Measurements from ENCODE around the gene NUDT1.

NUDT1 gene

GRCh38 chr7:2269991-2270460 lies 28.0 kb downstream of the NUDT1 start:
- no peak for DNase-seq (ENCODE audit: low spot score)

DNA sequence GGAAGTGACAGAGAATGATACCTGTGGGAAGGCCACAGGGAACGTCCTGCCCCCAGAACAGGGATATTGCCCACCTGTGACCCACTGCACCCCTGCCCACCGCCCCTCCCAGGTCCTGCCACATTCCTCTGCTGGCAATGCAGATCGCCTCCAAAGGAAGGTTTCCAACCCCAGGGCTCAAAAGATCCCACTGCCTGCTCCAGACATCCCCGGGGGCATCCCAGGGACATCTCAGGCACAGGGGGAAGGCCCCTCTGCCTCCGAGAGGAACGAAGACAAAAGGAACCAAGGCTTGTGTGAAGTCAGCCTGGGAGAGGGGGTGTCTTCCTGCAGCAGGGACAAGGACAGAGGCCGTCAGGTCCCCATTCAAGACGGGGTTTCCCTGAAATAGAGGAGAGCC lies 28.5 kb downstream of the NUDT1 start:
- no peak for DNase-seq (ENCODE audit: low spot score)

- DNase-seq (ENCODE audit: low spot score): peak; percentile 12
Measured at GRCh38 chr7:2271273-2272026, 29.4 kb downstream of the NUDT1 start.

GRCh38 chr7:2272031-2272430 lies 30.0 kb downstream of the NUDT1 start:
- DNase-seq (ENCODE audit: low spot score): peak; percentile 5

DNA sequence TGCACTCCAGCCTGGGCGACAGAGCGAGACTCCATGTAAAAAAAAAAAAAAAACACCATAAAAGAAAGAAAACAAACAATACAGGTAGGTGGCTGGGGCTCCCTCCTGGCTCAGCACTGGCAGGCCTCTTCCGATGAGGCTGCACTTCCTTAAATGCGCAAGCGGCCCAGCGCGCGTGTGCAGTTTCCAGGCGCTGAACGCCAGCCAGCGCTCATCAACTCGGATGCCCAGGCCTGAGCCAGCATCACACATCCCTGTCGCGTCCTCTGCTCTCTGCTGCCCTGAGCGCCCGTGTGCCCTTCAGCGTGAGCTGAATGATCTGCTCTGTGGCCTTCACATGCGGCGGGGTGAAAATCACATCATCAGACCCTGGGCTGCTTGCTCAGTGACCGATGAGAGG lies 31.8 kb downstream of the NUDT1 start:
- peak; percentile 4 for DNase-seq (ENCODE audit: low spot score)

GRCh38 chr7:2274666-2275065 lies 32.6 kb downstream of the NUDT1 start:
- peak; percentile 2 for DNase-seq (ENCODE audit: low spot score)

DNA sequence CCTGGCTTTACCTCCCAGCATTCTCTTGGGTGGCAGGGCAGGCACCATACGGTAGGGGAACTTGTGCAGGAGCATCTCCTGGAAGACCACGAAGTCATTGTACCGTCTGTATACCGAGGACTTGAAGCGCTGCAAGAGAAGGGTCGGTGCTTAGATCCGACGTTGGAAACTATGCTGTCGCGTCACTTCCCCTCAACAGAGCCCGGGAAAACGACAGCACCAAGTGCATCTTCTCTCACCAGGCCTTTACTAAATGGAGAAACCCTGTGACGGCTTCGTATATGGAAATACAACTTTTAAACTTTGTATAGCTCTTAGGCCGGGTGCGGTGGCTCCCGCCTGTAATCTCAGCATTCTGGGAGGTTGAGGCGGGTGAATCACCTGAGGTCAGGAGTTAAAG lies 33.1 kb downstream of the NUDT1 start:
- no peak for DNase-seq (ENCODE audit: low spot score)

- DNase-seq (ENCODE audit: low spot score): peak; percentile 3
Measured at GRCh38 chr7:2276107-2276506, 34.1 kb downstream of the NUDT1 start.

- DNase-seq (ENCODE audit: low spot score): peak; percentile 5
Measured at GRCh38 chr7:2278026-2278425, 36.0 kb downstream of the NUDT1 start.

GRCh38 chr7:2279896-2280295 lies 37.9 kb downstream of the NUDT1 start:
- no peak for DNase-seq (ENCODE audit: low spot score)

DNA sequence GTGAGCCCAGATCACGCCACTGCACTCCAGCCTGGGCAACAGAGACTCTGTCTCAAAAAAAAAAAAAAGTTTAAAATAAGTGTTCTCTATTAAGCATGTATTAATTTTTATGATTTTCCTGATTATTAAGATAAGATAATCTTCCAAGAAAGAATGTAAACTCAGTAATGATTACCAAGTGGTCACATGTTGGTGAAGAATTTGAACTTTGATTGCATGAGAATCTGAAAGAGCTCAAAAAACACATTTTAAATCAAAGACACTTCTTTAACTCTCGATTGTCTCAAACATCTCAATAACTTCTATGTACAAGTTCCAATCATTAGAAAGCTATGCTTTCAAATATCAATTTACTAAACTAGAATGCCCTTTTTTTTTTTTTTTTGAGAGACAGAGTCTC lies 38.4 kb downstream of the NUDT1 start:
- DNase-seq (ENCODE audit: low spot score): no peak

DNA sequence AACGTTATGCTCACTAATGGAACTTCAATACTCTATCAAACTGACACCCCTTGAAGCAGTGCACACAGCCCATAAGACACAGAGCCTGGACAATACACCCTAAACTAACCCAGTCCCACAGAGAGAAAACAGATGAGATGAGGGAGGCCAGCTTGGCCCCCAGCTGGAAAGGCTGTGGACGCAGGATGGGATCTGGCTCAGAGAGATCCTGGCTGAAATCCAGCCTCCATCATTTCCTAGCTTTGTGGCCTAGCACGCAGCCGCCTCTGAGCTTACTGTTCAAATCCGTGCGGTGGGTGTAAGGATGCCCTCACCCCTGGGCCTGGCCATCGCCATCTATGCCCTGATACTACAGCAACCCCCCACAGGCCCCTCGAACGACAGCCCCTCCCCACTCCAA lies 39.5 kb downstream of the NUDT1 start:
- no peak for DNase-seq (ENCODE audit: low spot score)

DNA sequence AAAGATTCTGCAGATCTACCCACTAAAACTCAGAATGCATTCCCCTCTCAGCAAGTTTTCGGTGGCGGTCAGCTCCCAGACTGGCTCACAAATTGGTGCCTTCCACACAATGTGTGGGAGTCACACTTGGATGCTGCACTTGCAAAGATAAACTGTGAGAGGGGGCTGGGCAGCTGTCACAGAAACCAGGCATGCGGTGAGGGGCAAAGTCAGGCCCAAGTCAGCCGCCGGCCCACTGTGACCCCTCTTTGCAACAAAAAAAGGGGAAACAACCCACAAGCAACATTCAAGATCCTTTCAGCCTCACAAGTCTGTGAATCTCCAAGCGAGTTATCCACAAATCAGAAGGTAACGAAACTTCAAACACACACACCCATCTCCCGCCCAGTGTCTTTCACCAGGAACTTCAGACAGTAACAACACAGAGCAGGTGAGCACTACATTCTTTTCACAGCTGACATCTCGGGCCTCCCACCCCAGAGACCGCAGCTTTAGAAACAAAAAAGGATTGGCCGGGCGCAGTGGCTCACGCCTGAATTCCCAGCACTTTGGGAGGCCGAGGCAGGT lies 40.2 kb downstream of the NUDT1 start:
- DNase-seq (ENCODE audit: low spot score): peak; percentile 13

DNA sequence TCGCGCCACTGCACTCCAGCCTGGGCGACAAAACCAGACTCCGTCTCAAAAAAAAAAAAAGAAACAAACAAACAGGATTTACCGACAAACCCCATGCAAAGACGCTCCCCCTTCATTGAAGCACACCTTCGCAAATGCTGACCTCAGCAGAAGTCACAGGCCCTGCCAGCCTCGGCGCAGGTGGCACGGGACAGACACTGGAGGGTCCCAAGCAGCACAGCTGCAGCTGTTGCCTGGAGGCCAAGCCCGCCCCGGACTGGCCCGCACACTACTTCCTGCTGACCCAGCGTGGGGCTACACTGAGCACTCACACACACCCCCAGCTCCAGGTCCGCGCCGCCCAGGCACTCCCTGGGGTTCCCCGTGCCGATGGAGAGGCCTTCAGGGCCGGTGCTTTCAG lies 41.0 kb downstream of the NUDT1 start:
- DNase-seq (ENCODE audit: low spot score): no peak

DNA sequence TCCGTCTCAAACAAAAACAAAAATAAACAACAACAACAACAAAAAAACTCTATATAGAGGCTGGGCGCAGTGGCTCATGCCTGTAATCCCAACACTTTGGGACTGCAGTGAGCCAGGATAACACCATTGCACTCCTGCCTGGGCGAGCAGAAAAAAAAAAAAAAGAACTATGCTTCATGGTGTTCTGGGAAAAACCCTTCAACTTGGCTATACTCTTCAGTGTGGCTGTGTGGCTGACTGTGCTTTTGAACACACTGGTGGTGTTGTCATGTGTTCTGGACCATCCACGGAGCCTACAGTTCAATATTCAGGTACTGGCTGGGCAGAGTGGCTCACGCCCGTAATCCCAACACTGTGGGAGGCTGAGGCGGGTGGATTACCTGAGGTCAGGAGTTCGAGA lies 45.7 kb downstream of the NUDT1 start:
- no peak for DNase-seq (ENCODE audit: low spot score)

DNA sequence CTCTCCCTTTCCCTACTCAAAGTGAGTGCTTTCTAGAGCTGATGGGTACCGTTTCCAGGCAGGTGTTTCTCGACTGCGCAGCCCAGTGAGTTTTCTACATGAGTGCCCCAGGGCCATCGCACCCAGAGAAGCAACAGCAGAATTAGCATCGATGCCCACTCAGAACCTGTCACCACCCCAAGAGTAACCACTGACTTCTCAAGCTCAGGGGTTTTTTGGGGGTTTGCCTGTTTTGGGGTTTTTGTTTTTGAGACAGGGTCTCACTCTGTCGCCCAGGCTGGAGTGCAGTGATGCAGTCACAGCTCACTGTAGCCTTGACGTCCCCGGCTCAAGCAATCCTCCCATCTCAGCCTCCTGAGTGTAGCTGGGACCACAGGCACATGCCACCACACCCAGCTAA lies 46.5 kb downstream of the NUDT1 start:
- no peak for DNase-seq (ENCODE audit: low spot score)

- no peak for DNase-seq (ENCODE audit: low spot score)
Measured at GRCh38 chr7:2289111-2289586, 47.1 kb downstream of the NUDT1 start.

GRCh38 chr7:2289621-2290020 lies 47.6 kb downstream of the NUDT1 start:
- no peak for DNase-seq (ENCODE audit: low spot score)

- DNase-seq (ENCODE audit: low spot score): no peak
Measured at GRCh38 chr7:2290877-2291276, 48.9 kb downstream of the NUDT1 start.

DNA sequence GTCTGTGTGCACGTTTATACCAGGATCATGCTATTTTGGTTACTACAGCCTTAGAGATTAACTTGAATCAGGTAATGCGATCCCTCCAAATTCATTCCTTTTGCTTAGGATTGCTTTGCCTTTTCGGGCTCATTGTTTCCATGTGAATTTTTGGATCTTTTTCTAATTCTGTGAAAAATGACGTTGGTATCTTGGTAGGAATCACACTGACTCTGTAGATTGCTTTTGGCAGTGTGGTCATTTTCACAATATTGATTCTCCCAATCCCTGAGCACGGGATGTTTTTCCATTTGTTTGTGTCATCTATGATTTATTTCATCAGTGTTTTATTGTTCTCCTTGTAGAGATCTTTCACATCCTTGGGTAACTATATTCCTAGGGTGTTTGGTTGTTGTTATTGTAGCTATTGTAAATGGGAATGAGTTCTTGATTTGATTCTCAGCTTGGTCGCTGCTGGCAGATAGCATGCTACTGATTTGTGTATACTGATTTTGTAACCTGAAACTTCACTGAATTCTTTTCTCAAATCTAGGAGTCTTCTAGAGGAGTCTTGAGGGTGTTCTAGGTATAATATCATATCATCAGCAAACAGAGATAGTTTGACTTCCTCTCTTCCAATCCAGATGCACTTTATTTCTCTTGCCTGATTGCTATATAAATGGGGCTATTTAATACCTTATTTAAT lies 54.1 kb downstream of the NUDT1 start:
- no peak for DNase-seq (ENCODE audit: low spot score)

- DNase-seq (ENCODE audit: low spot score): no peak
Measured at GRCh38 chr7:2296832-2297231, 54.8 kb downstream of the NUDT1 start.

- DNase-seq (ENCODE audit: low spot score): no peak
Measured at GRCh38 chr7:2299131-2299829, 57.3 kb downstream of the NUDT1 start.
